ENCODE results near the gene XXYLT1. TPM values are rescaled to one million over a fixed set of nuclear protein-coding genes. Genes with fewer than 3 reads are reported as not detected.
A peak's percentile ranks its signal among the peaks of the same experiment; 100 is the strongest.

XXYLT1 gene
- total and polyA plus RNA-seq, 8 donors = 1.8 to 5.0 (median 2.6) TPM

GRCh38 chr3:195083659-195084058 lies 187.3 kb downstream of the XXYLT1 start:
- no peaks in the 10 kb centered on the region for H3K36me3 ChIP-seq
- FAIRE-seq (no peak), ATAC-seq (no peak), DNase-seq (peak in 2 of 6 donors; percentile 10 to 21)
- H3K27ac ChIP-seq = no peak overlapping the region
- TF ChIP-seq CTCF (IDR thresholded peaks at IDR 0.05) = no peak
- peaks cover 0 to 3% (median 0%) of the 10 kb centered on the region in 3 donors for H3K4me1 ChIP-seq
- 90 to 91% methylated on average over 15 of the region's 15 CpGs for WGBS, 2 donors
- no peaks in the 10 kb centered on the region for H3K9me3 ChIP-seq
- intact Hi-C loops (cut with DNase I) = no loop called here
- H3K4me3 ChIP-seq = no peak overlapping the region
- H3K27me3 ChIP-seq = no peaks in the 10 kb centered on the region

GRCh38 chr3:195082811-195083210 lies 188.1 kb downstream of the XXYLT1 start:
- WGBS, 2 donors = 86 to 93% methylated on average over 10 of the region's 10 CpGs
- TF ChIP-seq CTCF (IDR thresholded peaks at IDR 0.05) = no peak
- H3K9me3 ChIP-seq = no peaks in the 10 kb centered on the region
- intact Hi-C loops (cut with DNase I) = no loop called here
- ATAC-seq (no peak), FAIRE-seq (no peak), DNase-seq (peak in 1 of 6 donors; percentile 22)
- H3K4me1 ChIP-seq = peaks cover 0 to 3% (median 0%) of the 10 kb centered on the region in 3 donors
- no peaks in the 10 kb centered on the region for H3K36me3 ChIP-seq
- no peak overlapping the region for H3K4me3 ChIP-seq
- H3K27ac ChIP-seq = no peak overlapping the region
- H3K27me3 ChIP-seq = no peaks in the 10 kb centered on the region

GRCh38 chr3:195081242-195081963 lies 189.6 kb downstream of the XXYLT1 start:
- H3K27ac ChIP-seq = peak overlapping the region in 3 of 4 donors; percentile 36 to 64 (median 64)
- 55 to 56% methylated on average over 12 of the region's 12 CpGs for WGBS, 2 donors
- H3K36me3 ChIP-seq = no peaks in the 10 kb centered on the region
- H3K4me1 ChIP-seq = peaks cover 0 to 3% (median 0%) of the 10 kb centered on the region in 3 donors
- FAIRE-seq (no peak), DNase-seq (peak in 2 of 6 donors; percentile 22 to 49), ATAC-seq (peak; percentile 36 to 69 (median 60))
- H3K27me3 ChIP-seq = no peaks in the 10 kb centered on the region
- H3K4me3 ChIP-seq = no peak overlapping the region
- no peak for TF ChIP-seq CTCF (IDR thresholded peaks at IDR 0.05)
- intact Hi-C loops (cut with DNase I) = no loop called here
- H3K9me3 ChIP-seq = no peaks in the 10 kb centered on the region

- DNase-seq = peak in 5 of 6 donors; percentile 43 to 54 (median 49)
- peak; percentile 55 to 80 (median 74) for ATAC-seq
- H3K4me3 ChIP-seq = no peak overlapping the region
- peaks cover 0 to 3% (median 0%) of the 10 kb centered on the region in 3 donors for H3K4me1 ChIP-seq
- no peaks in the 10 kb centered on the region for H3K36me3 ChIP-seq
- H3K27ac ChIP-seq = peak overlapping the region; percentile 35 to 64 (median 50)
- H3K27me3 ChIP-seq = no peaks in the 10 kb centered on the region
- FAIRE-seq = no peak
- intact Hi-C loops (cut with DNase I) = no loop called here
- no peaks in the 10 kb centered on the region for H3K9me3 ChIP-seq
- no peak for TF ChIP-seq CTCF (IDR thresholded peaks at IDR 0.05)
- WGBS, 2 donors = 55 to 63% methylated on average over 16 of the region's 16 CpGs
Measured at GRCh38 chr3:195080571-195081151, 190.3 kb downstream of the XXYLT1 start.

GRCh38 chr3:195080125-195080524 lies 190.8 kb downstream of the XXYLT1 start:
- Histone ChIP-seq H3K27me3 (no peaks in the 10 kb centered on the region), H3K9me3 (no peaks in the 10 kb centered on the region), H3K4me1 (peaks cover 0 to 3% (median 0%) of the 10 kb centered on the region in 3 donors), H3K36me3 (no peaks in the 10 kb centered on the region), H3K27ac (peak overlapping the region; percentile 35 to 64 (median 50)), H3K4me3 (no peak overlapping the region)
- no peak for ATAC-seq
- FAIRE-seq = no peak
- peak in 2 of 6 donors; percentile 24 to 40 for DNase-seq
- intact Hi-C loops (cut with DNase I) = no loop called here
- TF ChIP-seq CTCF (IDR thresholded peaks at IDR 0.05) = no peak
- WGBS, 2 donors = 70 to 88% methylated on average over 3 of the region's 3 CpGs

All from pancreas (tissue), 10 donors.